Caco-2 (cell line): Measurements from ENCODE around the gene ZNF302. TPM values are rescaled to one million over a fixed set of nuclear protein-coding genes. Genes with fewer than 3 reads are reported as not detected.

Experiments
- BruUV-seq: library from RNA; stranded (reverse); fragments of 400-500 nt; replicated peaks from 2 replicates; lab custom pipeline; 2021; lab: Mats Ljungman, UMichigan
- CTCF ChIA-PET: fragments of 300-600 bp; sonication (Branson Sonifier 250); formaldehyde crosslinking; loops from one replicate; lab custom pipeline; 2022; ENCODE audit warnings: antibody characterized with exemption; lab: Charles Lee
- POLR2A ChIA-PET: fragments of 300-600 bp; sonication (Branson Sonifier 250); formaldehyde crosslinking; loops from one replicate; lab custom pipeline; 2022; ENCODE audit warnings: antibody characterized with exemption; lab: Charles Lee
- DNase-seq, 2 experiments: peaks; one replicate each; pipeline versions ENCODE4 v3.0.0 to v3.0.0-alpha.2; 2020 to 2022
- H3K27me3 ChIP-seq: replicated peaks from 2 replicates; pipeline ENCODE4 v1.6.0; 2011; ENCODE audit warnings: low read length; ENCODE audit not compliant: control insufficient read depth, insufficient read depth
- H3K36me3 ChIP-seq: 2 replicates; pipeline ENCODE4 v1.5.1; 2011; ENCODE audit warnings: low read length; ENCODE audit not compliant: control insufficient read depth, insufficient read depth
- H3K4me1 ChIP-seq: fragments of 250-450 bp; sonication (Bioruptor Pico); 2 replicates; pipeline ENCODE4 v1.5.1; 2020; ENCODE audit warnings: mild to moderate bottlenecking
- H3K4me3 ChIP-seq: 2 replicates; pipeline ENCODE4 v1.5.1; 2011; ENCODE audit warnings: low read depth, mild to moderate bottlenecking, control low read depth, low read length
- H3K9me3 ChIP-seq: fragments of 250-450 bp; sonication (Bioruptor Pico); 2 replicates; pipeline ENCODE4 v1.5.1; 2020; ENCODE audit warnings: mild to moderate bottlenecking, moderate library complexity
- H3K27ac Mint-ChIP-seq: one replicate; pipeline ENCODE4 v1.8.0; 2022; ENCODE audit warnings: mixed read lengths; ENCODE audit not compliant: unreplicated experiment
- H3K27me3 Mint-ChIP-seq: one replicate; pipeline ENCODE4 v1.8.0; 2022; ENCODE audit warnings: mixed read lengths; ENCODE audit not compliant: insufficient read depth, unreplicated experiment
- H3K36me3 Mint-ChIP-seq: one replicate; pipeline ENCODE4 v1.8.0; 2022; ENCODE audit warnings: mild to moderate bottlenecking, mixed read lengths; ENCODE audit not compliant: insufficient read depth, unreplicated experiment
- H3K4me1 Mint-ChIP-seq: one replicate; pipeline ENCODE4 v1.8.0; 2022; ENCODE audit warnings: low read depth, mixed read lengths; ENCODE audit not compliant: unreplicated experiment
- H3K4me3 Mint-ChIP-seq: one replicate; pipeline ENCODE4 v1.8.0; 2022; ENCODE audit warnings: mild to moderate bottlenecking, moderate library complexity, mixed read lengths; ENCODE audit not compliant: unreplicated experiment
- H3K9me3 Mint-ChIP-seq: one replicate; pipeline ENCODE4 v1.8.0; 2022; ENCODE audit warnings: mixed read lengths; ENCODE audit not compliant: unreplicated experiment
- intact Hi-C: fragments of 100-400 bp; cut with micrococcal nuclease; formaldehyde crosslinking; loops from one replicate; pipeline ENCODE4 v1.10.0; 2022; ENCODE audit not compliant: unreplicated experiment
- total RNA-seq: library from RNA; stranded (reverse); gene quantifications from 2 replicates; pipeline ENCODE4 v1.2.3, GENCODE V29; 2022
- TF ChIP-seq, protein P1 (sequence below), 2 experiments: fragments of 200-600 bp in 1 of 2; IDR thresholded peaks; 1 replicate in 1 of 2; 2 replicates in 1 of 2; pipeline versions ENCODE4 v1.5.1 to v1.8.0; 2011 to 2022; ENCODE audit warnings: antibody characterized with exemption in 1 of 2, control low read depth in 1 of 2, inconsistent platforms in 1 of 2, low read depth in 1 of 2, low read length in 1 of 2, mild to moderate bottlenecking in 1 of 2, moderate library complexity in 1 of 2; ENCODE audit not compliant: insufficient read depth in 1 of 2, severe bottlenecking in 1 of 2, unreplicated experiment in 1 of 2

Gene ZNF302
- total RNA-seq, 1 experiment from 2014 or later = 30.1 TPM

DNA sequence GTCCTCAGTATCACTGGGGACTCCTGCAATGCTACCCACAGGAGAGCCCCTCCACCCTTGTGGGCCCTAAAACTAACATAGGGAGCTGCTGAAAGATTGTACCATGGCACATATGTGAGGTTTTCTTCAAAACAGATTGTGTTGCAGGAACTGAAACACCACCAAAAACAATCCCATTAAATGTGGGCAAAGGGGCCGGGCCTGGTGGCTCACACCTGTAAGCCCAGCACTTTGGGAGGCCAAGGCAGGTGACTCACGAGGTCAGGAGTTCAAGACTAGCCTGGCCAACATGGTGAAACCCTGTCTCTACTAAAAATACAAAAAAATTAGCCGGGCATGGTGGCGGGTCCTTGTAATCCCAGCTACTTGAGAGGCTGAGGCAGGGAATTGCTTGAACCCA, 35.2 kb upstream of the ZNF302 start:
- TF ChIP-seq, protein P1, sequence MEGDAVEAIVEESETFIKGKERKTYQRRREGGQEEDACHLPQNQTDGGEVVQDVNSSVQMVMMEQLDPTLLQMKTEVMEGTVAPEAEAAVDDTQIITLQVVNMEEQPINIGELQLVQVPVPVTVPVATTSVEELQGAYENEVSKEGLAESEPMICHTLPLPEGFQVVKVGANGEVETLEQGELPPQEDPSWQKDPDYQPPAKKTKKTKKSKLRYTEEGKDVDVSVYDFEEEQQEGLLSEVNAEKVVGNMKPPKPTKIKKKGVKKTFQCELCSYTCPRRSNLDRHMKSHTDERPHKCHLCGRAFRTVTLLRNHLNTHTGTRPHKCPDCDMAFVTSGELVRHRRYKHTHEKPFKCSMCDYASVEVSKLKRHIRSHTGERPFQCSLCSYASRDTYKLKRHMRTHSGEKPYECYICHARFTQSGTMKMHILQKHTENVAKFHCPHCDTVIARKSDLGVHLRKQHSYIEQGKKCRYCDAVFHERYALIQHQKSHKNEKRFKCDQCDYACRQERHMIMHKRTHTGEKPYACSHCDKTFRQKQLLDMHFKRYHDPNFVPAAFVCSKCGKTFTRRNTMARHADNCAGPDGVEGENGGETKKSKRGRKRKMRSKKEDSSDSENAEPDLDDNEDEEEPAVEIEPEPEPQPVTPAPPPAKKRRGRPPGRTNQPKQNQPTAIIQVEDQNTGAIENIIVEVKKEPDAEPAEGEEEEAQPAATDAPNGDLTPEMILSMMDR (IDR thresholded peaks at IDR 0.05; ENCODE audit: insufficient read depth in 1 of 2, low read depth in 1 of 2, low read length in 1 of 2, severe bottlenecking in 1 of 2, unreplicated experiment in 1 of 2) = no peak
- H3K9me3 ChIP-seq = no peaks in the 10 kb centered on the region
- no peaks in the 10 kb centered on the region for H3K4me1 Mint-ChIP-seq
- H3K4me3 ChIP-seq = no peak overlapping the region
- no peak overlapping the region for H3K4me3 Mint-ChIP-seq
- no peaks in the 10 kb centered on the region for H3K27me3 ChIP-seq
- no peak overlapping the region for H3K27ac Mint-ChIP-seq
- intact Hi-C loops = no loop called here
- H3K9me3 Mint-ChIP-seq = no peaks in the 10 kb centered on the region
- H3K4me1 ChIP-seq = no peaks in the 10 kb centered on the region
- H3K36me3 Mint-ChIP-seq = no peaks in the 10 kb centered on the region
- ChIA-PET POLR2A (no interaction called here), CTCF (interaction anchor here (0.6 kb wide), 1 partner anchor 31 kb away, joined by 3 read pairs; no protein-coding TSS in a partner anchor)
- no peaks in the 10 kb centered on the region for H3K36me3 ChIP-seq
- no peak for DNase-seq
- no TSS peak for BruUV-seq
- peaks cover 6% of the 10 kb centered on the region for H3K27me3 Mint-ChIP-seq

DNA sequence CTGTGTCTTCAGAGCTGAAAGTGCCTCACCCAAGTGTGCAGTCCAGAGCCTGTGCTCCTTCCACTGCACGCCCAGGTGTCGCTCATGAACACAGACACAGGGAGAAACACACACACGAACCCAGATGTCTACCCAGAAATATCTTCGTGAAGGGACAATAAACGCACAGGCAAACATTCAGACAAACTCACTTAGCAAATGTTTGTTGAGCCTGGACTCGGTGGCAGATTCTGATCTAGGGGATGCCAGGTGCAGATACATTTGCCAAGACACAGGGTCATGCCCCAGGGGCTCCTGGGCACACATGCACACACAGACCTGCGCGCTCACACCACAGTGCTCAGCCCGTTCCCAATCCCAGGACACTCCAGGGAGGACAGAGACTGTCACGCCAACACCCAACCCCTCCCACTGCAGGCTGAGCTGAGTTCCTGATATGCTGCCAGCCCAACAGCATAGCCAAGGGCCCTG, 32.5 kb upstream of the ZNF302 start:
- intact Hi-C loops = no loop called here
- POLR2A ChIA-PET = no interaction called here
- BruUV-seq = no TSS peak
- TF ChIP-seq, protein P1 (IDR thresholded peaks at IDR 0.05; ENCODE audit: insufficient read depth in 1 of 2, low read depth in 1 of 2, low read length in 1 of 2, severe bottlenecking in 1 of 2, unreplicated experiment in 1 of 2) = no peak
- H3K27ac Mint-ChIP-seq = no peak overlapping the region
- H3K4me3 Mint-ChIP-seq = no peak overlapping the region
- H3K36me3 Mint-ChIP-seq = peaks cover 5% of the 10 kb centered on the region
- peaks cover 8% of the 10 kb centered on the region for H3K27me3 Mint-ChIP-seq
- no peaks in the 10 kb centered on the region for H3K9me3 ChIP-seq
- no peaks in the 10 kb centered on the region for H3K27me3 ChIP-seq
- no peak overlapping the region for H3K4me3 ChIP-seq
- H3K4me1 ChIP-seq = no peaks in the 10 kb centered on the region
- H3K36me3 ChIP-seq = no peaks in the 10 kb centered on the region
- H3K4me1 Mint-ChIP-seq = no peaks in the 10 kb centered on the region
- CTCF ChIA-PET = no interaction called here
- no peaks in the 10 kb centered on the region for H3K9me3 Mint-ChIP-seq
- no peak for DNase-seq

DNA sequence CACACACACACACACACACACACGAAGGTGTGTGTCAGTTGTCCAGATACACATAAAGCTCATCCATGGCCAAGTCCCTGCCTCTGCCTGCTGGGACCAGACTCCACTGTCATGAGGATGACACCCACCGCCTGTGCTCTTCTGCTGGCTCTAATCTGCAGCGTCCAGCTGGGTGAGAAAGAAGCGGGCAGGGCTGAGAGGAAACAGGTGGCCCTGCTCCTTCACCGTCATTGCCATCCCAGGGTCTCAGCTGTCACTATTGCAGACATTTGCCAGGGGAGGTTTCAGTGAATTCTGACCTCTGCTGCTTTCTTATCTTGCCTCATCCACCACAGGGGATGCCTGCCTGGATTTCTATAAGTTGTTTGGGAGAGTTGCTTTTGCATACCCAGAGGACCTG, 31.9 kb upstream of the ZNF302 start:
- CTCF ChIA-PET = interaction anchor here (0.7 kb wide), 1 partner anchor 849 kb away, joined by 4 read pairs; the partner anchor contains the start of gene KCTD15
- intact Hi-C loops = no loop called here

More for the DNA sequence above, 31.9 kb upstream of the ZNF302 start:
- H3K36me3 ChIP-seq = no peaks in the 10 kb centered on the region
- POLR2A ChIA-PET = no interaction called here
- no peaks in the 10 kb centered on the region for H3K4me1 Mint-ChIP-seq
- no peaks in the 10 kb centered on the region for H3K9me3 Mint-ChIP-seq
- peaks cover 5% of the 10 kb centered on the region for H3K36me3 Mint-ChIP-seq
- no peaks in the 10 kb centered on the region for H3K9me3 ChIP-seq
- H3K4me3 Mint-ChIP-seq = no peak overlapping the region
- no peaks in the 10 kb centered on the region for H3K27me3 ChIP-seq
- DNase-seq = no peak
- H3K27ac Mint-ChIP-seq = no peak overlapping the region
- BruUV-seq = no TSS peak
- peaks cover 8% of the 10 kb centered on the region for H3K27me3 Mint-ChIP-seq
- H3K4me3 ChIP-seq = no peak overlapping the region
- TF ChIP-seq, protein P1 (IDR thresholded peaks at IDR 0.05; ENCODE audit: insufficient read depth in 1 of 2, low read depth in 1 of 2, low read length in 1 of 2, severe bottlenecking in 1 of 2, unreplicated experiment in 1 of 2) = no peak
- H3K4me1 ChIP-seq = no peaks in the 10 kb centered on the region
